Heart left ventricle (tissue), 13 donors: Measurements from ENCODE around the gene SGCA.

Source experiments
- POLR2A ChIP-seq, 2 donors: fragments of 450-650 bp; IDR thresholded peaks; one replicate each; pipeline ENCODE4 v1.6.1; 2017; ENCODE audit warnings: antibody characterized with exemption in 2 of 2, mild to moderate bottlenecking in 2 of 2, moderate library complexity in 2 of 2
- TF ChIP-seq, protein P1 (sequence below), 12 donors: fragments of 200-600 bp; sonication (generic) in 4 of 12; IDR thresholded peaks; one replicate each; pipeline versions ENCODE4 v1.5.0 to v1.8.0; 2018 to 2022; ENCODE audit warnings: antibody characterized with exemption in 12 of 12, mild to moderate bottlenecking in 5 of 12
- donor health status: ischemic (EF 13 %, LVEDD 7.1; RV severe dilation, severe dysfunction).
- donor health status: DM: no; HTN: yes; CAD: no.
- donor health status: DM: no; HTN: no; CAD: no.
- donor health status: ischemic (EF 25% LVEDD 6.9; RV normal size, moderate dysfunction).
- donor health status: ischemic (EF 25% LVEDD 5.7; RV mildly dilated, moderate dysfunction).
- donor health status: ischemic (EF 35%, LVEDD 5.7; RV mildly dilated, moderate dysfunction).
- donor health status: nonischemic (EF 11% LVEDD 7.7; RV severe dilation, severe dysfunction).
- donor health status: DM: yes; HTN: yes; CAD: no.
- donor health status: PGD.
- donor health status: ischemic (EF 29% LVEDD 5.4; RV normal size, mild dysfunction).
- donor health status: nonischemic (EF 23%, LVEDD 6.1; RV moderate dilation, normal function).

DNA sequence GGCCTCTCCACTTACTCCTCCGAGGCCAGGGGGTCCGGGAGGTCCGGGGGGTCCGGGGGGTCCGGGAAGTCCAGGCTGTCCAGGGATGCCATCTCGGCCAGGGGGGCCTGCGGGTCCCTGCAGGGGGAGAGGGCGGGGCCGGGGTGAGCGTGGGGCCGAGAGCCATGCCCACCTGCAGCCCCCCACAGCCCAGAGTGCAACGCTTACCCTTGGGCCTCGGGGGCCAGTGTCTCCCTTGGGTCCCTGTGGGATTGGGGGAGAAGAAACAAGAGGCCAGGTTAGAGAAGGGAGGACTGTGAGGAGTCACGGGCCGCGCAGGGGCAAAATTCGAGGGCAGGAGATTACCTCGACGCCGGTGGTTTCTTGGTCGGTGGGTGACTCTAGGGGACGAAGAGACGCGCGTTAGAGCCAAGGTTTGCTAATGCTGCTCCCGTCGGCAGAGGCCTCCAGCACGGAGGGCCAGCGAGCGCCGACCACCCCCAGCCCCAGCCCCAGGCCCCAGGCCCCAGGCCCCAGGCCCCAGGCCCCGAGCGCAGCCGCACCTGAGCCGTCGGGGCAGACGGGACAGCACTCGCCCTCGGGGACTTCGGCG is 33.5 kb downstream of the SGCA start:
- TF ChIP-seq, protein P1, sequence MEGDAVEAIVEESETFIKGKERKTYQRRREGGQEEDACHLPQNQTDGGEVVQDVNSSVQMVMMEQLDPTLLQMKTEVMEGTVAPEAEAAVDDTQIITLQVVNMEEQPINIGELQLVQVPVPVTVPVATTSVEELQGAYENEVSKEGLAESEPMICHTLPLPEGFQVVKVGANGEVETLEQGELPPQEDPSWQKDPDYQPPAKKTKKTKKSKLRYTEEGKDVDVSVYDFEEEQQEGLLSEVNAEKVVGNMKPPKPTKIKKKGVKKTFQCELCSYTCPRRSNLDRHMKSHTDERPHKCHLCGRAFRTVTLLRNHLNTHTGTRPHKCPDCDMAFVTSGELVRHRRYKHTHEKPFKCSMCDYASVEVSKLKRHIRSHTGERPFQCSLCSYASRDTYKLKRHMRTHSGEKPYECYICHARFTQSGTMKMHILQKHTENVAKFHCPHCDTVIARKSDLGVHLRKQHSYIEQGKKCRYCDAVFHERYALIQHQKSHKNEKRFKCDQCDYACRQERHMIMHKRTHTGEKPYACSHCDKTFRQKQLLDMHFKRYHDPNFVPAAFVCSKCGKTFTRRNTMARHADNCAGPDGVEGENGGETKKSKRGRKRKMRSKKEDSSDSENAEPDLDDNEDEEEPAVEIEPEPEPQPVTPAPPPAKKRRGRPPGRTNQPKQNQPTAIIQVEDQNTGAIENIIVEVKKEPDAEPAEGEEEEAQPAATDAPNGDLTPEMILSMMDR (IDR thresholded peaks at IDR 0.05) = no peak
- no peak for TF ChIP-seq POLR2A (IDR thresholded peaks at IDR 0.05)
